GM12864 (cell line): ENCODE measurements around the gene BRD2.

Experiments
- DNase-seq: peaks from one replicate; pipeline ENCODE4 v3.0.0-alpha.2; 2011; ENCODE audit warnings: low read depth
- H3K4me3 ChIP-seq: 2 replicates; pipeline ENCODE4 v1.5.1; 2011; ENCODE audit warnings: mild to moderate bottlenecking, low read depth, low read length, control low read depth
- TF ChIP-seq, protein P1 (sequence below): IDR thresholded peaks from 2 replicates; pipeline ENCODE4 v1.5.1; 2011; ENCODE audit warnings: low read depth, mild to moderate bottlenecking, moderate library complexity, low read length, control low read depth, inconsistent platforms; ENCODE audit errors: missing control alignments

BRD2 gene

DNA sequence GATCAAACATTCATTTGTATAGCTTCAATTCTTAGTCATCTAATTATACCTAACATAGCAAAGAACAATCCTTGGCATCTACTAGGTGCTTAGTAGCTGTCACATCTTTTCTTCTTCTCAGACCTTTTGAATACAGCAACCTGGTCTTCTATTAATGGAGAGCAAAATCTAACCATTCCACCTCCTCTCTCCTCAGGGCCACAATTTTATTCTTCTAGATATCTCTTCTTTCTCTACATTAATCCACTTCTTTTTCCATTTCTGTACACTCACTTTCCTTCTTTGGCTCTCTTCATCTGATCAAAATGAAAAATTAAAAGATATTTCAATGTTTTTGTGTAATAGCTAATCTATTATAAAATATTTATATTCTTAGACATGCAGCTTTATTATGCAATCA, 50.0 kb downstream of the BRD2 start:
- TF ChIP-seq, protein P1, sequence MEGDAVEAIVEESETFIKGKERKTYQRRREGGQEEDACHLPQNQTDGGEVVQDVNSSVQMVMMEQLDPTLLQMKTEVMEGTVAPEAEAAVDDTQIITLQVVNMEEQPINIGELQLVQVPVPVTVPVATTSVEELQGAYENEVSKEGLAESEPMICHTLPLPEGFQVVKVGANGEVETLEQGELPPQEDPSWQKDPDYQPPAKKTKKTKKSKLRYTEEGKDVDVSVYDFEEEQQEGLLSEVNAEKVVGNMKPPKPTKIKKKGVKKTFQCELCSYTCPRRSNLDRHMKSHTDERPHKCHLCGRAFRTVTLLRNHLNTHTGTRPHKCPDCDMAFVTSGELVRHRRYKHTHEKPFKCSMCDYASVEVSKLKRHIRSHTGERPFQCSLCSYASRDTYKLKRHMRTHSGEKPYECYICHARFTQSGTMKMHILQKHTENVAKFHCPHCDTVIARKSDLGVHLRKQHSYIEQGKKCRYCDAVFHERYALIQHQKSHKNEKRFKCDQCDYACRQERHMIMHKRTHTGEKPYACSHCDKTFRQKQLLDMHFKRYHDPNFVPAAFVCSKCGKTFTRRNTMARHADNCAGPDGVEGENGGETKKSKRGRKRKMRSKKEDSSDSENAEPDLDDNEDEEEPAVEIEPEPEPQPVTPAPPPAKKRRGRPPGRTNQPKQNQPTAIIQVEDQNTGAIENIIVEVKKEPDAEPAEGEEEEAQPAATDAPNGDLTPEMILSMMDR: no peak
- no peak overlapping the region for H3K4me3 ChIP-seq
- no peak for DNase-seq

DNA sequence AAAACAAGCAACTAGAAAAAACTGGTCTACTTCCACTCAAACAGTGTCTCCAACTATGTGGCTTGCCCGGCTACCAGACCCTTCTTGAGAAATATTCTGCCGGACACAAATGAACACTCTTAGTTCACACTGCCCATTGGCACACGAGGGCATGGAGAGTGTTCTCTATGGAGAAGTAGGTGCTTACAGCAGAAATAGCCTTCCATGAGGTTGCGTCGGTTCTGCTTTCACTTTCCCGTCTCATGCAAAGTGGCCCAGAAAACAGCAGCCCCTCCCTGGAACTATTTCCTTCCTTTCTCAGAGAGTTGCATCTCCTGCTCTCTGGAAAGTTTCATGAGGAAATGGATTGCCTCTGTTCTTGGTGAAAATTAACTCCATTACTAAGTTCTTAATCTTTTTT, 50.5 kb downstream of the BRD2 start:
- no peak overlapping the region; the same call in 1 of the 2 replicates for H3K4me3 ChIP-seq
- TF ChIP-seq, protein P1: no peak
- DNase-seq: peak; percentile 62

DNA sequence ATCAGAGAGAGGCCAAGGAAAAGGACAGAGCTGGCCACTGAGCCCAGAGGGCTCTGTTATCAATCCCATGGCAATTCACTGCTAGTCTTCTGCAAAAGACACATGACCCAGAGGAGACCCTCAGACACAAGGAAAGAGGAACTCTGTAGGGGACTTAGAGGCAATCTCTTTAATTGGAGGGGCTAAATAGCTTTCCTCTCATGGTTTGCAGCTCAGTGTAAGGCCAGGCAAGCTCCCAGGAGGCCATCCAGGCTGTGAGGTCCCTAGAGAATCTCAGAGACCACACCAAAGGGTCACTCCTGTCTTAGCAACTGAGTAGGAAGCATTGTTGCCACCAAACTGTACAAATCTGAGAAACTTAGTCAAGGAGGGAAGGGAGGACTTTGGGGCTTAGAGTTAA, 51.0 kb downstream of the BRD2 start:
- TF ChIP-seq, protein P1: no peak
- no peak overlapping the region for H3K4me3 ChIP-seq
- DNase-seq: no peak

DNA sequence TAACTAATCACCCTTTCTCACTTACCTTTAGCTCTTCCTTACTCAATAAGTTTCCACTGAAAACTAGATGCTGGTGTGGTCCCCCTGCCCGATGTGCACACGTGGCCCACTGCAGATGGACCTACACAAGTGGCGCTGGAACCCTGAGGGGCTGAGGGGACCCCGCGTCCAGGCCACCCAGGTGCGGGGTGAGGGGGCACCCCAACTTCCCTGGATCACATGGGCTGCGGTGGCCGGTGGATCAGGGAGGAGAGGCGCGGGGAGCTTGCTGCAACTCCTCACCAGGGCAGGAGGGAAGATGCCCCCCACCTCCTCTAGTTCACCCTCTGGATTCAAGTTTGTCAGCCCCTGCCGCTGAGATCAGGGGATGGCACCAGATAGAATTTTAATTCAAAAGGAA, 53.5 kb downstream of the BRD2 start:
- no peak for DNase-seq
- TF ChIP-seq, protein P1: no peak
- H3K4me3 ChIP-seq: no peak overlapping the region

DNA sequence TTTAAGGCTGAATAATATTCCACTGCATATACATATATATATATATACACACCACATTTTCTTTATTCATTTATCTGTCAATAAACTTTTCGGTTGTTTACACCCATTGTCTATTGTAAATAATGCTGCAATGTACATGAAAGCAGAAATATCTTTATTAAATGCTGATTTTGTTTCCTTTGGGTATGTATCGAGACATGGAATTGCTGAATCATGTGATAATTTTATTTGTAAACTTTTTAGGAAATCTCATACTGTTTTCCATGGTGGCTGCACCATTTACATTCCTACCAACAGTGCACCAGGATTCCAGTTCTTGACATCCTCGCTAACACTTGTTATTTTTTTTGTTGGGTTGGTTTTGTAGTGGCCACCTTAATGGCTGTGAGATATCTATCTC, 55.1 kb downstream of the BRD2 start:
- TF ChIP-seq, protein P1: no peak
- H3K4me3 ChIP-seq: no peak overlapping the region
- DNase-seq: no peak

DNA sequence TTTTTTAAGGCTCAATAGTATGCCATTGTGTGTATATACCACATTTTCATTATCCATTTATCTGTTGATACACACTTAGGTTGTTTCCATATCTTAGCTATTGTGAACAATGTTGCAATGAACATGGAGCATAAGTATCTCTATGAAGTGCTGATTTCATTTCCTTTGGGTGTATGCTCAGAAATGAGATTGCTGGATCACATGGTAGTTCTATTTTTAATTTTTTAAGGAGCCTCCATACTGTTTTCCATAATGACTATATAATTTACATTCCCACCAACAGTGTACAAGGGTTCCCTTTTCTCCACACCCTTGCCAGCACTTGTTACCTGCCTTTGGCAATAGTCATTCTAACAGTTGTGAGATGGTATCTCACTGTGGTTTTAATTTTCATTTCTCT, 56.1 kb downstream of the BRD2 start:
- TF ChIP-seq, protein P1: no peak
- DNase-seq: no peak
- H3K4me3 ChIP-seq: no peak overlapping the region

DNA sequence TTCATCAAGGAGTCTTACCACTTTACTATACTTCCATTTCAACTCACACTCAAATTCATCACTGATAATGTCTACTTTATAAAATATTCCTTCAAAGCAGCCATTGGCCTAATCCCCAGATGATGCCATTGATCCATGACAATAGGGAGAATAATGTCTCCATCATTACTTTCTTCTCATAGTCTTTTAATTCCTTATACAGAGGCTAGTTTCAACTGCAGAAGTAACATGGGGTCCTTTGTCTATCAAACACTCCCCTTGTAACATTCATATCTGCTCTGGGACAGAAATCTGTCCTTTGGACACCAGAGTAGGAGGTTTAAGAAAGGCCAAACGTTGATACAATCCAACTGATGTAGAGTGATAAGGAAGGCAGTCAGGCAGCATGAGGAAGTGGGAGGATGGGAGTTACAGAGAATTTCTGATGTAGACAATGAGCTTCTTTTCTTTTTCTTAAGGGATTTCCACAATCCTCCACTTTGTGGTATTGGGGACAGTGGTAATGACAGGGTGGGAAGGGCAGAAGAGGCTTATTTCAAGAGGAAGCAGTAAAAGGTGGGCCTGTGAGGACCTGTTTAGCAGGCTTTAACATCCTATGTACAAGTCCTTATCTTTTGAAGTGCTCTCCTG, 59.9 kb downstream of the BRD2 start:
- no peak for DNase-seq
- TF ChIP-seq, protein P1: no peak
- no peak overlapping the region for H3K4me3 ChIP-seq
